Activated T-cell treated with anti-CD3 and anti-CD28 coated beads for 24 hours (primary cell): ENCODE measurements around the gene SNX25.
A peak's percentile ranks its signal among the peaks of the same experiment; 100 is the strongest.
"Not testable (repeated sequence)": the region's sequence is repeated elsewhere in the genome, so short reads cannot be mapped to it uniquely, and the experiment has no call there.

ENCODE experiments used
- DNase-seq: peaks from one replicate; pipeline ENCODE4 v3.0.0-alpha.2; 2020; ENCODE audit warnings: low read depth

The SNX25 gene

GRCh38 chr4:185232370-185232769 lies 23.0 kb downstream of the SNX25 start:
- no peak for DNase-seq

- no peak for DNase-seq
Observed at GRCh38 chr4:185235119-185235842, 25.9 kb downstream of the SNX25 start.

DNA sequence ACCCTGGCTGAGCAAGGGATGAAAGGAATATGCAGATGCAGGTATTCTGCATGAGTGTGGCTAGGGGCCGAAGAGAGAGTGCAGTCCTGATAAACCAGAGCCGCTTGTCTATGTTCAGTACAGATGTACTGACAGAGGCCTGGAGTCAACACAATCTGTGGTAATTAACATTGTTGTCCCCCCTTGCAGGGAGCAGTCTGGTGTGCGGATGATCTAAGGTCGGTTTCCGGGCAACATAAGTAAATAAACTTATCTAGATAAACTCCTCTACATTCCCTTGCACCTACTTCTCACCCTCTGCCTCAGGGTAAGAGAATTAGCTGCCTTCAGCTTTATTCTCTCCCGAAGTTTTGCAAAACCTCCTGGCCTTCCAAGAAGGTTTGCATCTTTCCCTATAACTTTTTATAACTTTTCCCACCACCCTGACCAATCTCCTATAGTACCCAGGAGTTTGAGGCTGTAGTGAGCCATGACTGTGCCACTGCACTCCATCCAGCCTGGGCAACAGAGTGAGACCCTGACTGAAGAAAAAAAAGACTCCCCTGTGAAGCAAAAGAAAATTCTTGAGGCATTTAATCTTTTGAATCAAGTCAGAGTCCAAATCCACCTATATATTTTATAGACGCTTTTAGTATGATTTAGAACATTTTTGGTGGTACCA lies 26.6 kb downstream of the SNX25 start:
- no peak for DNase-seq

GRCh38 chr4:185237175-185237574 lies 27.8 kb downstream of the SNX25 start:
- DNase-seq: no peak

GRCh38 chr4:185238215-185238681 lies 28.9 kb downstream of the SNX25 start:
- peak; percentile 20 for DNase-seq

GRCh38 chr4:185238750-185239149 lies 29.4 kb downstream of the SNX25 start:
- no peak for DNase-seq

GRCh38 chr4:185240486-185240885 lies 31.1 kb downstream of the SNX25 start:
- not testable (repeated sequence) for DNase-seq

DNA sequence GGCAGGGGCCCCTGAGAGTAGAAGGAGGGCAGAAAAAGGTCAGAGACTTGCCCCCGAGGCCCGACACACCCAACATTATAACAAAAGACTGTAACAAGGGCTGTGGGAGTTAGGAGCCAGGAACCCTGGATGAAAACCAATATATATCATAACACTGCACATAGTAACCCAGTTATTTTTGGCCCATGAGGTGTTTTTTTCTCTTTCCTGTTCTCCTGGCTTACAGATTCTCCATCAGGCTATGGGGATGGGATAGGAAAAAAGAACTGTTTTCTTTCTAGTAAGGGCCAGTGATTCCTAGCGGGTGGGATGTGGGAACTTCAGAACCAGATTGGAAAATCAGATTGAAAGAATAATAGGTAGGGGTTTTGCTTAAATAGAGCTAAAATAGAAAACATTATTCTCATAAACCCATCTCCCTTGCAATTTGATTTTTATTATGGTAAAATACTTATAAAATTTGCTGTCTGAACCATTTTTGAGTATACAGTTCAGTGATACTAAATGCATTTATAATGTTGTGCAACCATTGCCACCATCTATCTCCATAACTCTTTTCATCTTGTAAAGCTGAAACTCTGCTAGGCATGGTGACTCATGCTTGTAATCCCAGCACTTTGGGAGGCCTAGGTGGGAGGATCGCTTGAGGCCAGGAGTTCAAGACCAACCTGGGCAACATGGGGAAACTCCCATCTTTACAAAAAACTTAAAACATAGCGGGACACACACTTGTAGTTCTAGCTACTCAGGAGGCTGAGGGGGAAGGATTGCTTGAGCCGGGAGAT lies 33.5 kb downstream of the SNX25 start:
- DNase-seq: no peak

DNA sequence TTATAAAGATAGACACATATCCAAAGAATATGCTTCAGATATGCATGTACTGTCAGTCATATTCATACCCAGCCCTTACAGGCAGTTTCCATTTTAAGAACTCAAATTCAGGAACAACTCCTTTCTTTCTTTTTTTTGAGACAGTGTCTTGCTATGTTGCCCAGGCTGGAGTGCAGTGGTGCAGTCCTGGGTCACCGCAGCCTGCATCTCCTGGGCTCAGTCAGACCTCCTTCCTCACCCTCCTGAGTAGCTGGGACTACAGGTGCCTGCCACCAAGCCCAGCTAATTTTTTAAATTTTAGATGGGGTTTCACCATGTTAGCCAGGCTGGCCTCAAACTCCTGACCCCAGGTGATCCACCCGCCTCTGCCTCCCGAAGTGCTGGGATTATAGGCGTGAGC lies 34.5 kb downstream of the SNX25 start:
- DNase-seq: no peak

DNA sequence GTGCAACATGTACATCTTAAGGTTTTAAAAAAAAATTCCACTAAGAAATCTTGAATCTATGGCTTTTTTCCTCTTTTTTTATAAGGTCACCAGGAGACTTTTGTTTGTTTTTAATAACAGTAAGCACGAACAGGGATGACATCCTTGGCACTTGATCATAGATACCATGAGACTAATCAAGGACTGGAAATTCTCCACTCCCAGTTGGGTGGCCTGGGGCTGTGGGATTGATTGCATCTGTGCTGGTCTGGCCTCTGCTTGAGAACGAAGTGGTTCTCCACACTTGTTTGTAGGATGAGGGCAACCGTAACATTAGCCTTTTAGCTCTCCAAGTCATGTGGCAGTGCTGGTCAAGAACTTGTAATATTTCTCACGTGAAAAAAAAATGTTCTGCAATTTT lies 35.4 kb downstream of the SNX25 start:
- DNase-seq: no peak

GRCh38 chr4:185246453-185246852 lies 37.1 kb downstream of the SNX25 start:
- no peak for DNase-seq

DNA sequence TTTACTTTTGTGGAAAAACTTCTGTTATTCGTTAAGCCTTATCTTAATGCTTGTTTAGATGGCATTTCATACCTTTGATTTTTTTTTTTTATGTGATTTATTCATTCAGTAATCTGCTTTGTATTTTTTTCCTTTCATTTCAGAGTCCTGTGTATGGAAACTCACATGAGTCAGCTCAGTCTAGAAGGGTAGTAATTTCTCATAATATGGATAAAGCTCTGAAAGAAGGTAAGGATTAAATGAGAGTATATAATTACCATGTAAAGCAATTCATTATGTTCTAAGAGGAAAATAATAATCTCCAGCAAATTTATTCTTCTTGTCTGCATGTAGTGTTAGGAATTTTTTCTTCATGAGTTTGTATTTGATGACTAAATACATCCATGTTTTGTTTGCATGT lies 37.8 kb downstream of the SNX25 start:
- no peak for DNase-seq

GRCh38 chr4:185248393-185249039 lies 39.1 kb downstream of the SNX25 start:
- DNase-seq: no peak

DNA sequence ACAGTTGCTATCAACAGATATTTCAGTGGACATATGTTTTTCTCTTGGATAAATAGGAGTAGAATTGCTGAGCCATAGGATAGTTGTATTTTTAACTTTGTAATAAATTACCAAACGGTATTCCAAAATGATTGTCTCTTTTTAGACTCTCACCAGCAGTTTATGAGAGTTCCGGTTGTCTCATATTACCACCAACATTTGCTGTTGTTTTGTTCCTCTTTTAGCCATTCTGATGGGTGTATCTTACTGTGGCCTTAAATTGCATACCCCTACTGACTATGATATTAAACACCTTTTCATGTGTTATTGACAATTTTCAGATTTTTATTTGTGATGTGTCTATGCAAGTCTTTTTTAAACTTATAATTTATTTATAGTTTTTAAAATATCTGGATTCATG lies 39.7 kb downstream of the SNX25 start:
- no peak for DNase-seq

DNA sequence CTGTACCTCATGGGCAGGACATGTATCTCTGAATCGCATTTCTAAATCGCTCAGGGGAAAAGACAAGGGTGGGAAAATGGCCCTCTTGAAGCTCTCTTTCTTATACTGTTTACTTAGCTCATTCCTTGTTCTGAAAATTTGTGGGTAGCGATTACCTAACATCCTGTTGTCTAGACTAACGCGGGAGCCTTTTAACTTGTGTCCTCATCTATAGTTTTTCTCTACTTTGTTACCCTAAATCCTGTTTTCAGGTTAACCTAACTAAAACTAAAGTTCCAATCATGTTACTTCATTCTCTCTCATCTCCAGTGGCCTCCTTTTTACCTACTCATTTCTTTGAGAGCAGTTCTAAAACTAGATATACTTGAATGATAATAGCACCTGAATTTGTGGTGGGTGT lies 45.0 kb downstream of the SNX25 start:
- no peak for DNase-seq

GRCh38 chr4:185255868-185256267 lies 46.5 kb downstream of the SNX25 start:
- no peak for DNase-seq

DNA sequence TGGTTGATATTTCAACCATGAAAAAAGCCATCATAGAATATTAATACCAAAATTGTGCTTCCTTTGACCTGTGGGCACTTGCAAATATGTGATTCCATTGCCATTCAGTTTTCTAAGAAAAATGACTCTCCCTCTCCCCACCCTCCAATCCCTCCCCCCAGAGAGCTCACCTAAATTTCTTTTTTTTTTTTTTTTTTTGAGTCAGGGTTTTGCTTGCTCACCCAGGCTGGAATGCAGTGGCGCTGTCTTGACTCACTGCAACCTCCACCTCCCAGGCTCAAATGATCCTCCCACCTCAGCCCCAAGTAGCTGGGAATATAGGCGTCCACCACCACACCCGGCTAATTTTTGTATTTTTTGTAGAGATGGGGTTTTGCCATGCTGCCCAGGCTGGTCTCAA lies 47.0 kb downstream of the SNX25 start:
- DNase-seq: no peak

- no peak for DNase-seq
Observed at GRCh38 chr4:185257086-185257485, 47.7 kb downstream of the SNX25 start.

DNA sequence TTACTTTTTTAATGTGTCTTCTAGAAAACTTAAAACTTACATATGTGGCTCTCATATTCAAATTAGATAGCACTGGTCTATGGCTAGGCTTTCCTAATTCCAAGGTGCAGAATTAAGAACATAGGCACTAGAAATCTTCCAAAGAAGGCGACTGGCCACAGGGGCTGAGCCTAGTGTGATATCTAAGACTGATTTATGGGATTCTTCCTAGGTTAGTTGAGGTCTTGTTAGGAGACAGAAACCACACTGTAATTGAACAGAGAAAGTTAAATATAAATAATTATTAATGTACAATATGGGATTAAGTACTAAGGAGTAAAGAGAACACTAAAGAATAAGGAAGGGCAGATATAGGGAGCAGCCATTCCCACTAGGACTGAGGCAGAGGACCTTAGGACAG lies 48.3 kb downstream of the SNX25 start:
- DNase-seq: no peak

- DNase-seq: not testable (repeated sequence)
Observed at GRCh38 chr4:185258741-185259140, 49.3 kb downstream of the SNX25 start.

DNA sequence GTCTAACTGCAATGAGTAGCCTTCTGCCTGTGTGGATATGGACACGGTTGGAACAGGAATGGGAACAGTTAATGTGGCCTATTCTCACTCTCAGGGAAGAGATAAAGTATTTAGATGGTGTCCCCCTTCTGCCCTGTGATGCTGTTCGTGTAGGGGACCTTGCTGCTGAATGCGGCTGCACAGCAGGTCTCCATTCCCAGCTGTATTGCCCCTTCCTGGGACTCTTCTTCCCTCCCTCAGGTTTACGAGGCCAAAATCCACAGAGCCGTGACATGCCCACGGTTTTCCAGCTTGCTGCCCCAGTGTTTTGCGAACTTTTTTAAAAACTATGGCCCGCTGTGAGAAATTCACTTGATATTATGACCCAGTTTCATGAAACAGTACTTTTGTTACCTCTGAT lies 50.3 kb downstream of the SNX25 start:
- no peak for DNase-seq

DNA sequence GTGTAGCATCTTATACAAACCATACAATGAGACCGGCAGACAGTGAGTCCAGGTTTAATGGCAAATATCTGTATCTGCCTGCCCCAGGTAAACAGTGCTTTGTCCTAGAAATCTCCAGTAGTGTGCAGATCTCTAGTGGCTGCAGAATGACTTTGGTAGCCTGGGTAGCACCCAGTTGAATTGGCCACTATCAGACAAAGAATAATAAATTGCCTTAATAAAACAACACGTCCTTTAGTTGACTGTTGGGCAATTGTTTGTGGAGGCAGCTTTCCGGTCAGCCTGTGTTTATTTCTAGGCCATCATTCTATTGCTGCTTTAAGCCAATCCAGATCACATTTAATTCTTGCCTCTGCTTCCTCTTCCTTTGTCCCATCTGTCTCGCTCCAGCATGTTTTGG lies 52.5 kb downstream of the SNX25 start:
- DNase-seq: no peak

DNA sequence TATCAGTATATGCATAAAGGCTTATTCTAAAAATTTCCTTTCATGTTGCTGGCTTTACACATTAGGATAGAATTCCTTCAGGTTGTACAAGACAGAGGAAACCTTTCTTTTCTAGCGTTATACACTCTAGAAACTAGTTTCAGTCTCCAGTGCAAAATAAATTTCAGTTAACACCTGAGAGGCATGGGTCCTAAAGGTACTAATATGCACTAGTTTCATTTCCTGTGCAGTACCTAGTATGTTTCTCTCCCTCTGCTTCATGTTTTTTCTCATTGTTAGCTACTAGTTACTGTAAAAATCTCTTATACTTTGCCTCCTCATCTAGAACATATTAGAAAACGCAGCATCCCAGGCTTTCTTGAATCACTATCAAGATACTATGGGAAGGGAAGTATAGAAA lies 54.0 kb downstream of the SNX25 start:
- no peak for DNase-seq
